Stimulated activated CD4-positive, alpha-beta T cell treated with anti-CD3 and anti-CD28 coated beads, Interleukin-15, amount 100 ng/mL, for 1 hour (primary cell): ENCODE measurements around the gene FGD4.
"Not testable (repeated sequence)": the region's sequence is repeated elsewhere in the genome, so short reads cannot be mapped to it uniquely, and the experiment has no call there.

Experiments
- DNase-seq, 2 donors: peaks; one replicate each; pipeline ENCODE4 v3.0.0-alpha.2; 2020; ENCODE audit warnings: low read depth in 1 of 2, low spot score in 1 of 2

FGD4 gene

DNA sequence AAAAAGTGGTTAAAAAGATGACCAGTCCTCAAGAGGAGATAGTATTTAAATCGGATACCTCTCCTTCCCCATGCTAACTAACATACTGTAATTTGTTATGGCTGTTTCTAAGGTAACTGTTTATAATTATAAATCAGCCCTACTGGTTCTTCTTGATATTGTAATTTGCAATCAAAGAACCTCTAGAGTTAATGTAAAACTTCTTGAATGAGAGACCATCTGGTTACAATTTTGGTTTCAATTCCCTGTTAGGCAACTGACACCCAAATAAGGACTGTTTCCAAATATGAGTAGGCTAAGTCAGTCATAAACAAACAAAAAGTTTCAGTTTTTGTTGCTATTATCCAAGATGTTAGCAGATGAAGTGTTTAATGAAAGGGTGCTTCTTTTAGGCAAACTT lies 159.5 kb downstream of the FGD4 start:
- no peak for DNase-seq

DNA sequence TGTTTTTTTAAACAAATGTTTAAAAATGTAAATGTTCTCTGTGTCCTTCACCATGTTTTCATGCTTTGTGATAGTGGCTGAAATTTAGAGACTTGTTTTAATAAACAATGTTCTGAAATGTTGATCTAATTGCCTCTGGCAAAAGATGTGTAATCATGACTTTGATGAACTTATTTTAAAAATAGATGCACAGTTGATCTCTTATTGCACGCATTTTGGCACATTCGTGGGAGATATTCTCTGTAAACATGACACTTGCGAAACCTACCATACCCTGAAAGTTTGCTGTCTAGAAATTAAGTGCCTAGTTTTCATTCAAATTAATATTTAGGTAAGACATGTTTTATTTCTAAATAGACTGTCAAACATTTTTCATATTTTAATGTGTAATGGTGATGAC lies 160.1 kb downstream of the FGD4 start:
- DNase-seq: no peak

DNA sequence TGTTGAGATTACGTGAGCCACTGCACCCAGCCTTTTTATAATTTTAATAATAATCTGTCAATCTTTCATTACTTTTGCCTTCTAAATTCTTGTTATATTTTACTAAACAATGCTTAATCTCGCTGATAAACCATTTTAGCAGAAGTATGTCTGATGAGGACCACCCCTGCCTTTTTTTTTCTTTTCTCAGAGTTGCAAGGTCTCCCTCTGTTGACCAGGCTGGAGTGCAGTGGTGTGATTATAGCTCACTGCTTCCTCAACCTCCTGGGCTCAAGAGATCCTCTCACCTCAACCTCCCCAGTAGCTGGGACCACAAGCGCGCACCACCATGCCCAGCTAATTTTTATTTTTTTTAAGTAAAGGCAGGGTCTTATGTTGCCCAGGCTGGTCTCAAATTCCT lies 161.2 kb downstream of the FGD4 start:
- DNase-seq: no peak

DNA sequence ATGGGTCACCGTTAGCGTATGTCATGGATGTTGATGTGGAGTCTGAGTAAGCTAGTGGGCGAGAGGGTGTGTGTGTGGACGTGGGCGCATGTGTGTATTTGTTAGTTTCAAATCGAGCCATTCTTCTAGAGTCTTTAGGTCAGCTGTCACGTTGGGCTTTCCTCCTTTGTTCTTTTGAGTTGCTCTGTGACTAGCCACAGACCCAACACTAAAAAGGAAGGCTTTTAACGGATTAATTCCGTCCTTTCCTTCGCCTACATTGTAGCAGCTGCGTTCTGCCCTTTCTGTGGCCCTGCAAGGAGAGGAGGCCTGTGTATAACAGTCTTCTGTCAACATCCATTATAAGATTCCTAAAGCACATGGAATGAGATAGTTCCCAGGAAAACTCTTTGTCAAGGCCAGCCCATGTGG lies 162.6 kb downstream of the FGD4 start:
- no peak for DNase-seq

DNA sequence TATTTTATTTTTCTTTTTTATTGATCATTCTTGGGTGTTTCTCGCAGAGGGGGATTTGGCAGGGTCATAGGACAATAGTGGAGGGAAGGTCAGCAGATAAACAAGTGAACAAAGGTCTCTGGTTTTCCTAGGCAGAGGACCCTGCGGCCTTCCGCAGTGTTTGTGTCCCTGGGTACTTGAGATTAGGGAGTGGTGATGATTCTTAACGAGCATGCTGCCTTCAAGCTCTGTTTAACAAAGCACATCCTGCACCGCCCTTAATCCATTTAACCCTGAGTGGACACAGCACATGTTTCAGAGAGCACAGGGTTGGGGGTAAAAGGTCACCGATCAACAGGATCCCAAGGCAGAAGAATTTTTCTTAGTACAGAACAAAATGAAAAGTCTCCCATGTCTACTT lies 163.1 kb downstream of the FGD4 start:
- DNase-seq: not testable (repeated sequence)

DNA sequence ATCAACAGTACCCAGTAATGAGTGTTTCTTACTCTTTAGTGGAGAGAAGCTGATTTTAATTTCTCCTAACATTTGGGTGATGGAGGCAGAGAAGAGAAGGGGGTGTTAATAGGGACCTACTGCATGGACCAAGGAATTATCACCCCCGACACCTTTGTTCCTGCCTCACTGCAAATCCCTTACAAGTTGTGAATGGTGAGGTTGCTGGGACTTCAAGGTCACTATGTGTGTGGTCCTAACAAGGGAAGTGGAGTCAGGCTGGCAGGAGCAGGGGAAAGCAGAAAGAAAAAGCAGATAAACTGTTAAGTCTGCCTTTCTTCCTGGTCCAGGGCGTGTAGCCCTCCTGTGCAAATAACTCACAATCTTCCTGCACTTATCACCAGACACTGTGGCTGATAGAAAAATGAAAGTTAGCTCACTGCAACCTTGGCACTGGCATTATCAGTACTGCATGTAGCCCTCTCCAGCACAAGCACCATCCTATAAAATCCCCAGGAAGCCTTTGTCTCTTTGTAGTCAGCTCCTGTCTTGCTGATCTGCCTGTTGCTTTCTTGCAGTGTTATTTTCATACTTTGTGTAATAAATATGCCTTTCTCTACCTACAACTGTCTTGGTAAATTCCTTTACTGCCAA lies 167.4 kb downstream of the FGD4 start:
- DNase-seq: no peak

DNA sequence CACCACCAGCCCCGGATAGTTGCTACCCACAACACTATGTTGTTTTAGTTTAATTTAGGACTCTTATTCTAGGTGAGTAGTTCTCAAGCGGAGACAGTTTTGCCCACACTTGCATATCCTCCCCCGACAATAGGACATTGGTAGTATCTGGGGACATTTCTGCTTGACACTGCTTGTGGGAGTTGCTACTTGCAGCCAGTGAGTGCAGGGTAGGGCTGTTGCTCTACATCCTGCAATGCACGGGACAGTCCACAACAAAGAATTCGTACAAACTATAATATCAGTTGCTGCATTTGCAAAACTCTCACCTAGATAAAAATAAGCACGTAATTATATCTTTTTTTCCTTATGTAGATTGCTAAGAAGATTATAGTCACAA lies 167.9 kb downstream of the FGD4 start:
- DNase-seq: no peak

DNA sequence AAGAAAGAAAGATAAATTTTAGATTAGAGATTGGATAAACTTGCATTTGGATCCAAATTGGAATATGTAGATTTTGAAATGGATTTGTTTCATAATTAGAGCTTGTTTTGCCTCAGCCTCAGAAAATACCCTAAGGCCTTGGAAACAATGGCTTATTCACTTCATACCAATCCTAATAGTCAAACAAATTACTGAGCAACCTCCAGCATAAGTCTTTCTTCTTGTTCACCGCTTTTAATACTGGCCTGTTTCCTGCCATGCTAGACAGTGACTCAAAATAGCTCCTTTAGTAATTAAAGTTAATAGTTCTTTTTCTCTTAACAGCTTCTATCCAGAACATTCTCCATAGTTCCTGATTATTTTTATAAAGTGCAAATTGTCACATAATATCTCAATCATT lies 168.9 kb downstream of the FGD4 start:
- DNase-seq: no peak

DNA sequence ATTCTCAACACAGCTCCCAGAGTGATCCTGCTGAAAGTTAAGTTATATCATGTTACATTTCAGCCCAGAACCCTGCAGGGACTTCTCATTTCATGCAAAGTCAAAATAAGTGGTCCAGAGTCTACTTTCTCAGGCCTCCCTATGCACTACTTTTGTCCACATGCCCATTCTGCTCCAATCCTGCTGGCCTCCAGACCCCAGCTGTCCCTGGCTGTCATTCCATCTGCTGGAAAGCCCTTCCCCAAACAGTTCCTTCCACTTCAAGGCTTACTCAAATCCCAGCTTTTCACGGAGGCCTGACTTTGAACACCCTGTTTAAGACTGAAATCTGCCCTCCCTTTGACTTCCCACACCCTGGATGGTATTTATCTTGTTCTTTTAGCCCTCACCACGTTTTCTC lies 169.9 kb downstream of the FGD4 start:
- DNase-seq: no peak

DNA sequence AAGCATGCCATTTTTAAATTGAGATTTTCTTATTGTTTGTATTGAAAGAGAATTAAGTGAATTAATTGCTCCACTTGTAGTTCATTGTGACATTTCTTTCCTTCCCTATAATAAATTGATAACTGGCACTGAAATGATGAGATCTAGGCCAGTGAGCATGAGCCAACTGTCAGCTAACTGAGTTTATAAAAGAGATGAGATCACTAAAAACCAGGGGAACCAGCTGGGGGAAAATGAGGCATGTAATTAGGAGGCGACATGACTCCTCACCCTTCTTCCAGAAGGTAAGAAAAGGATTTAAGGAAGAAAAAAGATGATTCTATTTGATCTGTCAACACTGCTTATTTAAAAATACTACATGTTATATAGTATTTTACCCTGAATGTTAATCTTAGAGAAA lies 175.2 kb downstream of the FGD4 start:
- DNase-seq: no peak

DNA sequence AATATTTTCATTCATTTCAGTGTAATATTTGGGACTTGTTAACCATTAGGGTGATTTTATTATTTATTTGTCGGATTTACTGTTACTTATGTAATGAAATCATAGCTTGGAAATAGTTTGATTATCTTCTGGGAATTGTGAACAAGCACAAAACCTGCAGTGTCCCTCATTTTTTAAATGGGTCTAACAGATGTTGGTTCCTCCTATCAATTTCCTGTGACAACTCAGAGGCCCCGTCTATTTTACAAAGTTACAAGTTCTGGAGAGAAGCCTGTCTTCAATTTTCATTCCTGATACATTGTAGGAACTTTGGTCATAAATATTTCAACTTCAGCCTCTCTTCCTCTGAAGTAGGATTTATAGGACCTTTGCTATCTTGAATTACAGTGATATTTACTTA lies 178.0 kb downstream of the FGD4 start:
- DNase-seq: no peak

DNA sequence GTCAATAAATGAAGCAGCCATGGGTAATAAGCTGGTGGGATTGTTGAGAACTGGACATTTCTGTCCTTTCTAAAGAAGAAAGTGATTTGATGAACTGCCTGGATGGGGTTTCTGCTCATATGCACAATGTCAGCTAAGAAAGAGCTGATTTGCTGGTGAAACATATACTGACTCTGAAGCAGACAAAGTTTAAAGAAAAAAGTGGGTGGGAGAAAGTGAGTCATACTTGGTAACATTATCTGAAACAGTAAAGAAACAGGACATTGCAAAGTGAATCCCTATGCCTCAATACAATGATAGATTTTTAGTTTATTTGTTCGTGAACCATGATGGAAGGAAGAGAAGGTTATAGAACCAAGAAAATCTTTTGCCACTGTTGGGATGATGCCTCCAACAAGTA lies 184.2 kb downstream of the FGD4 start:
- no peak for DNase-seq

DNA sequence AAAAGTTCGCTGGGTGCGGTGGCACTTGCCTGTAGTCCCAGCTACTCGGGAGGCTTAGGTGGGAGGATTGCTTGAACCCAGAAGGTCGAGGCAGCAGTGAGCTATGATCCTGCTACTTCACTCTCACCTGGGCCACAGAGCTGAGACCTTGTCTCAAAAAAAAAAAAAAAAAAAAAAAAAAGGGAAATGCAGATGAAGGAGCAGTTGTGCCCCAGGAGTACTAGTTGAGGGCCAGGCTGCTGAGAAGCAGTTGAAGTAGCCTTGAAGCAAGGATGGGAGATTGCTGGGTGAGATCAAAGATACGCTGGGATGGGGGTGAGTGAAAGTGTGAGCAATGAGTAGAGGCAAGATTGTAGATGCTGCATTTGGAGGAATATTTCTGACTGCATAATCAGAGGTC lies 186.3 kb downstream of the FGD4 start:
- DNase-seq: no peak

DNA sequence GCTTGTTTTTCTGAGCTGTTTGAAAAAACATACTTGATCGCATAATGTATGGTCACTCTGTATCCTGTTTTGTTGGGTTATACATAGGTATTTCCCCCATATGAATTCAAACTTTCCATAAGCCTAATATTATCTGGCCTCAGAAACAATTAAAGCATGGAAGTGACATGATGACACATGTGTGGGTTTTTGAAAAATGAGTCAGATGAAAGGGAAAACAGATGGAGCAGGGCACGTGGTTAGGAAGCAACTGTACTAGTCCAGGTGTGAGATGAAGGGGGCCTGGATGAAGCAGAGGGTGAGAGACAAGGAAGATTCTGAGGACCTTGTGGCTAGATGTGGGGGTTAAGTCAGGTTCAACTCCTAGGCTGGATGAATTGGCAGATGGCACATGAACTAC lies 187.0 kb downstream of the FGD4 start:
- no peak for DNase-seq

DNA sequence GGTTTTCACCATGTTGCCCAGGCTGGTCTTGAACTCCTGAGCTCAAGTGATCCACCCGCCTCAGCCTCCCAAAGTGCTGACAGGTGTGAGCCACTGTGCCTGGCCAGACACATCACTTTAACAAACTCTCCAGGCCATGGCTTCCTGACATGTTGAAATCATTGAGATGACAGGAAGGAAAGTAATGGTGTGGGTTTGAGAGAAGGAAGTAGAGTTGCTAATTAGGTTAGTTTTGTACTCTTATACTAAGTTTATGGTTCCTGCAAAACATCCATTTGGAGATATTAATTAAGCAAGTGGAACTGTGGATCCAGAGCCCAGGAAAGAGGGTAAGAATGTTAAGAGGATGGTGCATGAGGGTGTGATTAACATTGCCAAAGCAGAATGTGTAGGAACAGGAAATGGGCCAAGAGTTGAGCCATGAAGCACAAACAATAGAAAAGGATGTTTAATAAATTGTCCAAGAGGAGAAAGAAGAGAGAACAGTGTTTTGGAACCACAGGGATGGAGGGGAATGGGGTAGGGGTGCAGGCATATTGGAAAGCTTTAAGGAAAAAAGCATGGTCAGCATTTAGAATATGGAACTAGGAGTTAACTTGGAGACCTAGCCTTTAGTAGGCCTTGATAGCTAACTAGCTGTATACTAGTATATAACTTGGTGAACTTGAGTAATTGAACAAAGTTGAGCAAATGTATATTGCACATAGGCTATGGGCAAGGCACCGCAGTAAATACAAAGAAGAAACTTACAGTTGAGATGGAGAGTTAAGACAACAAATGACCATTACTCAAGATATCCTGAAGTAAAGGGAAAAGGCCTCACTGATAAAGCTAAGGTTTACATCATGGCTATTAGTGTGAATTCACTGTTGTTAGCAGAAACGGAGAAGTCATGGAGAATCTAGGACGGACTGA lies 188.5 kb downstream of the FGD4 start:
- no peak for DNase-seq

DNA sequence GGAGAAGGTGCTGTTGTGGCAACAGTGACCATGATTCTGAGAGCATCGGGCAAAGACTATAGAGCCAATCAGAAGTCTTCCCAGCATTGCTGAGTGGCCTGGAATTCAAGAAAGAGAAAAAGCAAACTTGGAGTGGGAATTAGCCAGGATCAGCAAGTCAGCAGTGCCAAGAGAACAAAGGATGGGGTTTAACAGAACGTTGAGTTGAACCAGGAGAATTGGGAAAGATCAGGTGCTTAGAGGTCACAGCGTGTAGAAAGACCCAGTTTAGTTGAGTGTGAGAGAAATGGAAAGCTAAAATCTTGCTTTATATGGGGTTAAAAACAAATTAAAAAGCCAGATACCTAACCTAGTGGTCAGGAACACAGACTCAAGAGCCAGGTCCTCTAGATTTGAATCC lies 189.2 kb downstream of the FGD4 start:
- DNase-seq: no peak

DNA sequence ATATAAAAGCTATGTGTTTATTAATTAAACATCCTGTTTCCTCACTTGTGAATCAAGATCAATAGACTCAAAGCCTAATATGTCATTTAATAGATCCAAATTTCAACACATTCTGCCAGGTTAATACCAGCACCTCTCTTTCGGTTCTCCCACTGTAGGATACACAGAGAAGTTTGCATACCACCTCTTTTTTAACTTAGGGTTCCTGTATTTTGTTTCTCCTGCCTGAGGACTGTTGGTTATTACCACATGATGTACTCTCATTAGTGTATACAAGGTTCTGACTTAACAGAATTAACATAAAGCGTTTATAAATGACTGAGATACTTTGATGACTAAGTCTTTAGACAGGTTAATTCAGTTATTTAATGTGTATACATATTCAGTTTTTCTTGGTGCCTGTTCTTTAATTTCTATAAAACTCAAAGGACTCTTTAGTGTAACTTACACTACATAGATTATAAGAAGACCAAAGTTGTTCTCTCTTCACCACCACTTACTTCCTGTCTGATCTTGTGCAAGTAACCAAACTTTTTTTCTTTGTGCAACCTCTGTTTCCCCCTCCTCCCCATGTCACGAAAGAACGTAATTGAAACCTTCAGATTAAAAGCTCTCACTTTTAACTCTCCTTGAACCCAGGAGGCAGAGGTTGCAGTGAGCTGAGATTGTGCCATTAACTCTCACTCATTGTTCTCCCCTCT lies 190.0 kb downstream of the FGD4 start:
- DNase-seq: no peak

DNA sequence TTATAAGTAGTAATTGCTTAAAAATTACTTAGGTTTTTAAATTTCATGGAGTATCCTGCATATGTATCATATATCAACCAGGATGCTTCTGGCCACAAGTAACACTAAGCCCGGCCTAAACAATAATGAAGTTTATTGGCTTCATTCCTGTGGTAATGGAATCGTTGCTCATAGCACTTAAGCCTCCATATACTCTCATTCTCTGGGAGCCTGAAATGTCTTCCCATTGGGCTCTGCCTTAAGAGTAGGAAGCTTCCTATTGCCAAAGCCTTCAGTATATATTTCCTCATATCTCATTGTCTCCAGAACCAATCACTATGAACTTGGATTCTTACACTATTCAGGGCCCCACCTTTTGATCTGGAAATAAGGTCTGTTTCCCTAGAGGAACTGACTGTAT lies 195.9 kb downstream of the FGD4 start:
- no peak for DNase-seq

DNA sequence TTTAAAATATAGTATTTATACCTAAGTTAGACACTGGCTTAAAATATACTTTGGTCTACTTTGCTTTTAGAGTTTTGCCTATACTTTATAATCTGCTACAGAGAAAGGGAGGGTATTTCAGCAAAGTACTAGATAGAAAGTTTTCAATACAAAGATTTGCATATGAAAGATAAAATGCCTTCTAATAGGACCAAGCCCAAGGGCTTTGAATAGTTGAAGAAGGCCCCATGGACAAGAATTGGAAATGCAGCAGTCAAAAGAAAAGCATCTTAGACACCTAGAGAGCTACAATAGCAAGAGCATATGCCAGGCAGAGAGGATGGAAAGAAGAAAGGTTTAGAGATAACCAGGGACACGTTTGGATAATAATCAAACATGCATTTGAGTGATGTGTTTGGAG lies 196.7 kb downstream of the FGD4 start:
- DNase-seq: no peak

DNA sequence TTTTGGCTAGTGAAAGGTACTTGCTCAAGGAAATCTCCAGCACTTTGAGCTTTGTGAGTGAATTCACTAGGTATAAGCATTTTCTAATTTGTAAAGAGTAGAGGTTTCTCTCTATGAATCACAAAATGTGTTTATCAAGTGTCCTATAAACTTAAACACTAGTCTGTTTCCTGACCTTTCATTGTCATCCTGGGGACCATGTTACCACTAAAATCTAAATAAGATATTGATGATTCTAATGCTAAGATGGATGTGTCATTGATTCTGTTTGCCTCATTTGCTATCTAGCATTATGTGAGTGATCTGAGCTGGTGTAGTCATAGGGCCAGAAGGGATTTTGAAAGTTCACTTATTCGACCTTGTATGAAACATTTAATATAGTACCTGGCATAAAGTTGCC lies 199.3 kb downstream of the FGD4 start:
- no peak for DNase-seq

DNA sequence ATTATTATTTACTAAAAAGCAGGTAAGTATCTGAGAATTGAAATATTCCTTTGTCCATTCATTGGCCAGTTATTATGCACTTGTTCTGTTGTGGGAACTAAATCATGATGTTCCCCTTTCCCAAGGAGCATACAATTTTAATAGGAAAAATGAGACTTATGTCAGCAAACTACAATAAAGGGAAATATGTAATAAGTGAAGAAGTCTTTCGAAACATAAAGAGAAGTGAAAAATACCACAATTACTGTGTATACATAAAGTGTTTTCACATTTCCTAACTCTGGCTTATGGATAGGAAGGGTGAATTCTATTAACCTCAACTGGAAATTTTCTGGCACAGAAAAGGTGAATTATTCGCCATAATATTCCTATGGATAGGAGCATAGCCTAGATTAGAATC lies 201.3 kb downstream of the FGD4 start:
- no peak for DNase-seq

DNA sequence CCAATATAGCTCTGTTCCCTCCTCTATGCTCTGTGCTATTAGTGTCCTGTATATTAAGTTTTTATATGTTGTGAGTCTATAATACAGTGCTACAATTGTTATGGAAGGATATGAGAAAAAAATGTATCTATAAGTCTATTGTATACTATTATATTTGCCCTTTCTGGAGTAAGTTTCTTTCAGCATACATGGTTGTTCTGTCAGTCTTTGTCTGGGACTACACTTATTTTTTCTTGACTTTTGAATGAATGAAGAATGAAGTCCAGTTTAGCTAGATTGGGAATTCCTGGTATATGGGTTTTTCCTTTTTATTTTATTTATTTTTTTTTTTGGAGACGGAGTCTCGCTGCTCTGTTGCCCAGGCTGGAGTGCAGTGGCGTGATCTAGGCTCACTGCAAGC lies 203.7 kb downstream of the FGD4 start:
- DNase-seq: no peak
